Aorta (tissue), 5 donors: Measurements from ENCODE around the gene ERC1. TPM values are rescaled to one million over a fixed set of nuclear protein-coding genes. Genes with fewer than 3 reads are reported as not detected.

Experiments used
- ATAC-seq: fragments of 200-7000 bp; cut with Tn5 transposase; one replicate; pipeline ENCODE4 v1.9.1; 2022; ENCODE audit warnings: moderate library complexity; ENCODE audit not compliant: low FRiP score
- DNase-seq, 2 donors: peaks; one replicate each; pipeline ENCODE4 v3.0.0-alpha.2; 2020
- H3K27ac ChIP-seq, 2 donors: one replicate each; pipeline ENCODE4 v1.5.1; 2013; ENCODE audit warnings: low read length in 2 of 2, mild to moderate bottlenecking in 2 of 2, moderate library complexity in 2 of 2, control low read depth in 1 of 2, inconsistent platforms in 1 of 2, low read depth in 1 of 2
- H3K27me3 ChIP-seq, 2 donors: one replicate each; pipeline ENCODE4 v1.6.1; 2013; ENCODE audit warnings: control low read depth in 1 of 2, low read length in 1 of 2, mild to moderate bottlenecking in 1 of 2, moderate library complexity in 1 of 2; ENCODE audit not compliant: insufficient read depth in 2 of 2, control insufficient read depth in 1 of 2
- H3K36me3 ChIP-seq, 2 donors: one replicate each; pipeline ENCODE4 v1.6.1; 2013; ENCODE audit warnings: control low read depth in 1 of 2, low read length in 1 of 2, mild to moderate bottlenecking in 1 of 2; ENCODE audit not compliant: insufficient read depth in 2 of 2, control insufficient read depth in 1 of 2
- H3K4me1 ChIP-seq, 2 donors: one replicate each; pipeline ENCODE4 v1.6.1; 2013; ENCODE audit warnings: low read length in 2 of 2, control low read depth in 1 of 2, mild to moderate bottlenecking in 1 of 2, moderate library complexity in 1 of 2; ENCODE audit not compliant: insufficient read depth in 2 of 2, control insufficient read depth in 1 of 2
- H3K4me3 ChIP-seq, 2 donors: one replicate each; pipeline ENCODE4 v1.5.1; 2013; ENCODE audit warnings: low read length in 2 of 2, control low read depth in 1 of 2, mild to moderate bottlenecking in 1 of 2
- H3K9me3 ChIP-seq: one replicate; pipeline ENCODE4 v1.6.1; 2013; ENCODE audit warnings: mild to moderate bottlenecking, low read length; ENCODE audit not compliant: control insufficient read depth
- WGBS, 2 donors: extraction: QIAGEN DNeasy Blood & Tissue Kit; methylation state at CpG; one replicate each; pipeline ENCODE4 v1.1.7; 2013; 5-methylcytosine and 5-hydroxymethylcytosine counted together
- intact Hi-C, 2 donors: fragments of 100-400 bp; cut with DNase I; formaldehyde crosslinking; loops; one replicate each; pipeline versions ENCODE4 v1.14.2 to v1.15.0; 2022
- polyA plus RNA-seq, 2 donors: library from polyadenylated mRNA; stranded (reverse); fragments of 200-250 nt; gene quantifications; one replicate each; pipeline ENCODE4 v1.2.3, GENCODE V29; 2013
- total RNA-seq, 2 donors: library from RNA; stranded (reverse); fragmentation: NEBNext Ultra II Directional; extraction: Animal tissue kit (Norgen Biotek cat#: 25700); gene quantifications; one replicate each; pipeline ENCODE4 v1.2.1, GENCODE V29; 2021
- donor health status: healthy with polysubstance abuse.
- donor health status: Bipolar disorder and iron deficiency.
- donor health status: DM: no; HTN: no; CAD: no.
- donor health status: DM: no; HTN: no; CAD: no.
- donor health status: DM: yes; HTN: yes; CAD: no.

The ERC1 gene
- total and polyA plus RNA-seq, 4 donors: 8.1 to 99.8 (median 45.3) TPM

GRCh38 chr12:1517734-1518525 is 526.9 kb downstream of the ERC1 start:
- Histone ChIP-seq H3K36me3 (no peaks in the 10 kb centered on the region), H3K4me1 (no peaks in the 10 kb centered on the region), H3K4me3 (no peak overlapping the region), H3K27ac (no peak overlapping the region), H3K9me3 (no peaks in the 10 kb centered on the region), H3K27me3 (no peaks in the 10 kb centered on the region)
- ATAC-seq (no peak), DNase-seq (no peak)
- intact Hi-C loops: no loop called here
- WGBS, 2 donors: 91 to 95% methylated on average over 8 of the region's 8 CpGs

- Histone ChIP-seq H3K4me1 (no peaks in the 10 kb centered on the region), H3K36me3 (no peaks in the 10 kb centered on the region), H3K27ac (no peak overlapping the region), H3K27me3 (no peaks in the 10 kb centered on the region), H3K9me3 (no peaks in the 10 kb centered on the region), H3K4me3 (no peak overlapping the region)
- ATAC-seq (no peak), DNase-seq (no peak)
- intact Hi-C loops: no loop called here
- 43 to 55% methylated on average over 29 of the region's 29 CpGs for WGBS, 2 donors
Observed at GRCh38 chr12:1518591-1519516, 527.8 kb downstream of the ERC1 start.

- DNase-seq (no peak), ATAC-seq (no peak)
- Histone ChIP-seq H3K9me3 (no peaks in the 10 kb centered on the region), H3K4me3 (no peak overlapping the region), H3K4me1 (no peaks in the 10 kb centered on the region), H3K27me3 (no peaks in the 10 kb centered on the region), H3K27ac (no peak overlapping the region), H3K36me3 (no peaks in the 10 kb centered on the region)
- intact Hi-C loops: no loop called here
- 21 to 26% methylated on average over 5 of the region's 5 CpGs for WGBS, 2 donors
Observed at GRCh38 chr12:1519642-1520041, 528.6 kb downstream of the ERC1 start.

GRCh38 chr12:1523046-1523445 is 532.0 kb downstream of the ERC1 start:
- Histone ChIP-seq H3K4me1 (no peaks in the 10 kb centered on the region), H3K27ac (no peak overlapping the region), H3K36me3 (no peaks in the 10 kb centered on the region), H3K9me3 (no peaks in the 10 kb centered on the region), H3K27me3 (no peaks in the 10 kb centered on the region), H3K4me3 (no peak overlapping the region)
- WGBS, 2 donors: 92 to 93% methylated on average over 8 of the region's 8 CpGs
- no peak for DNase-seq
- ATAC-seq: peak; percentile 41
- intact Hi-C loops: no loop called here

GRCh38 chr12:1523558-1524050 is 532.6 kb downstream of the ERC1 start:
- no peak for ATAC-seq
- H3K4me3 ChIP-seq: no peak overlapping the region
- no peak for DNase-seq
- H3K27me3 ChIP-seq: no peaks in the 10 kb centered on the region
- no peak overlapping the region for H3K27ac ChIP-seq
- H3K9me3 ChIP-seq: no peaks in the 10 kb centered on the region
- WGBS, 2 donors: 76 to 81% methylated on average over 13 of the region's 13 CpGs
- H3K4me1 ChIP-seq: no peaks in the 10 kb centered on the region
- intact Hi-C loops: no loop called here
- H3K36me3 ChIP-seq: no peaks in the 10 kb centered on the region

- Histone ChIP-seq H3K27me3 (no peaks in the 10 kb centered on the region), H3K9me3 (no peaks in the 10 kb centered on the region), H3K4me3 (no peak overlapping the region), H3K36me3 (no peaks in the 10 kb centered on the region), H3K27ac (no peak overlapping the region), H3K4me1 (no peaks in the 10 kb centered on the region)
- intact Hi-C loops: no loop called here
- ATAC-seq: no peak
- 81 to 82% methylated on average over 10 of the region's 10 CpGs for WGBS, 2 donors
- DNase-seq: no peak
Observed at GRCh38 chr12:1525858-1526257, 534.8 kb downstream of the ERC1 start.

- no peaks in the 10 kb centered on the region for H3K4me1 ChIP-seq
- no peak overlapping the region for H3K4me3 ChIP-seq
- H3K36me3 ChIP-seq: no peaks in the 10 kb centered on the region
- DNase-seq (no peak), ATAC-seq (no peak)
- no peaks in the 10 kb centered on the region for H3K27me3 ChIP-seq
- intact Hi-C loops: no loop called here
- whole genome bisulfite sequencing, 2 donors: 64 to 66% methylated on average over 4 of the region's 4 CpGs
- no peaks in the 10 kb centered on the region for H3K9me3 ChIP-seq
- no peak overlapping the region for H3K27ac ChIP-seq
Observed at GRCh38 chr12:1527789-1528188, 536.8 kb downstream of the ERC1 start.

- no peak for DNase-seq
- no peaks in the 10 kb centered on the region for H3K36me3 ChIP-seq
- intact Hi-C loops: no loop called here
- H3K4me3 ChIP-seq: no peak overlapping the region
- no peaks in the 10 kb centered on the region for H3K4me1 ChIP-seq
- 94 to 95% methylated on average over 3 of the region's 3 CpGs for WGBS, 2 donors
- ATAC-seq: no peak
- H3K27ac ChIP-seq: no peak overlapping the region
- H3K27me3 ChIP-seq: no peaks in the 10 kb centered on the region
- H3K9me3 ChIP-seq: no peaks in the 10 kb centered on the region
Observed at GRCh38 chr12:1528791-1529190, 537.8 kb downstream of the ERC1 start.
